Progenitor cell of endocrine pancreas (in vitro differentiated cells): ENCODE measurements around the gene SLAIN2. TPM values are rescaled to one million over a fixed set of nuclear protein-coding genes. Genes with fewer than 3 reads are reported as not detected.
A peak's percentile ranks its signal among the peaks of the same experiment; 100 is the strongest.

Experiments
- DNase-seq: peaks from one replicate; pipeline ENCODE4 v3.0.0; 2021; ENCODE audit warnings: low spot score; ENCODE audit not compliant: unreplicated experiment
- H3K27ac Mint-ChIP-seq: 2 replicates; pipeline ENCODE4 v1.8.0; 2021; ENCODE audit warnings: mild to moderate bottlenecking, moderate library complexity, mixed read lengths
- H3K27me3 Mint-ChIP-seq: 2 replicates; pipeline ENCODE4 v1.8.0; 2021; ENCODE audit warnings: mixed read lengths
- H3K36me3 Mint-ChIP-seq: 2 replicates; pipeline ENCODE4 v1.8.0; 2022; ENCODE audit warnings: mixed read lengths; ENCODE audit not compliant: insufficient read depth
- H3K4me1 Mint-ChIP-seq: 2 replicates; pipeline ENCODE4 v1.8.0; 2021; ENCODE audit warnings: low read depth, mixed read lengths
- H3K4me3 Mint-ChIP-seq: 2 replicates; pipeline ENCODE4 v1.8.0; 2021; ENCODE audit warnings: low read depth, mild to moderate bottlenecking, moderate library complexity, mixed read lengths
- H3K9me3 Mint-ChIP-seq: 2 replicates; pipeline ENCODE4 v1.8.0; 2021; ENCODE audit warnings: low read depth, mixed read lengths
- total RNA-seq: library from RNA; stranded (reverse); gene quantifications from 2 replicates; pipeline ENCODE4 v1.2.1, GENCODE V29; 2021
- TF ChIP-seq, protein P1 (sequence below): fragments of 200-600 bp; sonication (generic); IDR thresholded peaks from one replicate; pipeline ENCODE4 v1.5.0; 2021; ENCODE audit warnings: antibody characterized with exemption, mild to moderate bottlenecking; ENCODE audit not compliant: unreplicated experiment

Gene SLAIN2
- total RNA-seq, 1 donor from 2014 or later: 54.5 TPM

GRCh38 chr4:48334236-48334635 is 7.1 kb upstream of the SLAIN2 start:
- H3K4me1 Mint-ChIP-seq: peaks cover 28% of the 10 kb centered on the region
- DNase-seq: no peak
- no peak overlapping the region for H3K27ac Mint-ChIP-seq
- peaks cover 61% of the 10 kb centered on the region for H3K27me3 Mint-ChIP-seq
- no peak overlapping the region for H3K4me3 Mint-ChIP-seq
- no peaks in the 10 kb centered on the region for H3K36me3 Mint-ChIP-seq
- TF ChIP-seq, protein P1, sequence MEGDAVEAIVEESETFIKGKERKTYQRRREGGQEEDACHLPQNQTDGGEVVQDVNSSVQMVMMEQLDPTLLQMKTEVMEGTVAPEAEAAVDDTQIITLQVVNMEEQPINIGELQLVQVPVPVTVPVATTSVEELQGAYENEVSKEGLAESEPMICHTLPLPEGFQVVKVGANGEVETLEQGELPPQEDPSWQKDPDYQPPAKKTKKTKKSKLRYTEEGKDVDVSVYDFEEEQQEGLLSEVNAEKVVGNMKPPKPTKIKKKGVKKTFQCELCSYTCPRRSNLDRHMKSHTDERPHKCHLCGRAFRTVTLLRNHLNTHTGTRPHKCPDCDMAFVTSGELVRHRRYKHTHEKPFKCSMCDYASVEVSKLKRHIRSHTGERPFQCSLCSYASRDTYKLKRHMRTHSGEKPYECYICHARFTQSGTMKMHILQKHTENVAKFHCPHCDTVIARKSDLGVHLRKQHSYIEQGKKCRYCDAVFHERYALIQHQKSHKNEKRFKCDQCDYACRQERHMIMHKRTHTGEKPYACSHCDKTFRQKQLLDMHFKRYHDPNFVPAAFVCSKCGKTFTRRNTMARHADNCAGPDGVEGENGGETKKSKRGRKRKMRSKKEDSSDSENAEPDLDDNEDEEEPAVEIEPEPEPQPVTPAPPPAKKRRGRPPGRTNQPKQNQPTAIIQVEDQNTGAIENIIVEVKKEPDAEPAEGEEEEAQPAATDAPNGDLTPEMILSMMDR: no peak
- H3K9me3 Mint-ChIP-seq: no peaks in the 10 kb centered on the region

- Mint-ChIP-seq H3K36me3 (no peaks in the 10 kb centered on the region), H3K9me3 (no peaks in the 10 kb centered on the region), H3K27me3 (peaks cover 54% of the 10 kb centered on the region), H3K4me3 (no peak overlapping the region), H3K27ac (no peak overlapping the region), H3K4me1 (peaks cover 29% of the 10 kb centered on the region)
- TF ChIP-seq, protein P1: no peak
- DNase-seq: no peak
Measured at GRCh38 chr4:48334900-48335384, 6.4 kb upstream of the SLAIN2 start.

DNA sequence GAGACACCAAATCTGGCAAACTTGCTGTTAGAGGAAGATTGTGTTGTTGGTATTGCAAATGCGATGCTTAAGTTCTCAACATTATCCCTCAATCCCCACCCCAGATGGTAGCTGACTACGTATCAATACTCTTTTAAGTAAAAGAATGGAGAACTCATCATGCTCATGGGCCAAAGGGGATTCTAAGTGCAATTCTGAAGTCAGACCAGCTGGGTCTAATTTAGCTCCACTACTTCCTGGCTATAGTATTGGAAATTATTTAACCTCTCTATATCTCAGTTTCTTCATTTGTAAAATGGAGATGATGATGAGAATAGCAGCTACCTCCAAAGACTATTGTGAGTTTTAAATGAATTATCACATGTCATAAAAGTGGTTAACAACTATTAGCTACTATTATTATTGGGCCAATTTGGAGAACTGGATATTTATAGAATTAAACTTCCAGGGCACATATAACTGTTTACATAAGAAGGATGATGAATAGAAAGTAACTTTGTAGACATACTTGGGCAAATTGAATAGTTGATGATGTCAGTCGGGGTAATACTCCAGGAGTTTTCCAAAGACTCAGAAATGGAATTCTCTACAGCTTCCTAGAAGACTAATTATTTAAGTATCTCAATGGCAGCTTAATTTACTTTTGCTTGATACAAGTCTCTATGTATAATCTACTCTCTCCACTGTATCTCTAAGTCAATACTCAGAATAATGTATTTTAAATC is 5.0 kb upstream of the SLAIN2 start:
- H3K27me3 Mint-ChIP-seq: peaks cover 46% of the 10 kb centered on the region
- peaks cover 28% of the 10 kb centered on the region for H3K4me1 Mint-ChIP-seq
- no peak overlapping the region for H3K27ac Mint-ChIP-seq
- TF ChIP-seq, protein P1: no peak
- H3K4me3 Mint-ChIP-seq: no peak overlapping the region
- no peaks in the 10 kb centered on the region for H3K36me3 Mint-ChIP-seq
- H3K9me3 Mint-ChIP-seq: no peaks in the 10 kb centered on the region
- DNase-seq: no peak

DNA sequence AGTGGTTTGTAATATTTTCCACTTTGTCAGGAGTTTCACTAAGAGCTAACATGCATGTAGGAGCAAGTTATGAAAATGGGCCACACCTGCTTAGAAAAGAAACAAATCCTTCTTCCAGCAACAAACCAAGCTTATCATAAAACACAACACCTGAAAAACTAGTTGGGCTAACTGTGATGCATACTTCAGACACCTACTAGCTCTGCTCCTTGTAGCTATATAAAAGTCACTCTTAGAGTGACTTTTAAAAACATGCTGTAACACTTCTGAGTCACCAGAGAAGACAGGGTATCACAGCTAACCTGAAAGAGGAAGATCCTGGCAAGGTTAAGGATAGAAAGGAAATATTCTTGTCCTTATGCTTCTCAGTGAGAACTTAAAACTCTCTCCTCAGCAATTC is 3.6 kb upstream of the SLAIN2 start:
- no peak for DNase-seq
- TF ChIP-seq, protein P1: no peak
- Mint-ChIP-seq H3K27ac (no peak overlapping the region), H3K4me1 (peaks cover 32% of the 10 kb centered on the region), H3K27me3 (peaks cover 39% of the 10 kb centered on the region), H3K9me3 (no peaks in the 10 kb centered on the region), H3K36me3 (no peaks in the 10 kb centered on the region), H3K4me3 (no peak overlapping the region)

- Mint-ChIP-seq H3K27ac (no peak overlapping the region), H3K36me3 (no peaks in the 10 kb centered on the region), H3K27me3 (peaks cover 30% of the 10 kb centered on the region), H3K4me1 (peaks cover 38% of the 10 kb centered on the region), H3K4me3 (peak overlapping the region; percentile 98), H3K9me3 (no peaks in the 10 kb centered on the region)
- TF ChIP-seq, protein P1: no peak
- no peak for DNase-seq
Measured at GRCh38 chr4:48339642-48340041, 1.7 kb upstream of the SLAIN2 start.
